IMR-90 (cell line): ENCODE results near the gene HSD3B1. TPM values are rescaled to one million over a fixed set of nuclear protein-coding genes. Genes with fewer than 3 reads are reported as not detected.

Experiments
- ATAC-seq: fragments of 200-7000 bp; cut with Tn5 transposase; 2 replicates; pipeline ENCODE4 v1.9.1; 2020; ENCODE audit warnings: low read depth, mild to moderate bottlenecking, moderate library complexity
- BruUV-seq: library from RNA; stranded (reverse); fragments of 400-500 nt; replicated peaks from 2 replicates; lab custom pipeline; 2021; lab: Mats Ljungman, UMichigan
- CTCF ChIA-PET: fragments of 300-600 bp; formaldehyde crosslinking; extraction: SDS; loops from one replicate; lab custom pipeline; 2021; ENCODE audit warnings: antibody characterized with exemption; lab: Yijun Ruan, JAX
- POLR2A ChIA-PET: fragments of 300-600 bp; sonication (Branson Sonifier 250); formaldehyde crosslinking; loops from one replicate; lab custom pipeline; 2022; ENCODE audit warnings: antibody characterized with exemption; ENCODE audit not compliant: unreplicated experiment; lab: Charles Lee
- DNase-seq: peaks from one replicate; pipeline ENCODE4 v3.0.0; 2013
- H2AFZ ChIP-seq: replicated peaks from 2 replicates; pipeline ENCODE3; 2013; ENCODE audit warnings: low read length, mild to moderate bottlenecking; ENCODE audit not compliant: poor library complexity
- H2AK5ac ChIP-seq: 2 replicates; pipeline ENCODE4 v1.6.1; 2013; ENCODE audit warnings: low read depth, low read length, inconsistent platforms
- H2AK9ac ChIP-seq: replicated peaks from 2 replicates; pipeline ENCODE3; 2013; ENCODE audit warnings: mild to moderate bottlenecking, low read depth, low read length, moderate library complexity; ENCODE audit not compliant: poor library complexity
- H2BK120ac ChIP-seq: 2 replicates; pipeline ENCODE4 v1.6.1; 2013; ENCODE audit warnings: low read depth, low read length, inconsistent platforms
- H2BK15ac ChIP-seq: 3 replicates; pipeline ENCODE4 v1.6.1; 2013; ENCODE audit warnings: low read depth, low read length, inconsistent platforms
- H2BK20ac ChIP-seq: 2 replicates; pipeline ENCODE4 v1.6.1; 2013; ENCODE audit warnings: low read depth, mild to moderate bottlenecking, inconsistent platforms, low read length, moderate library complexity
- H2BK5ac ChIP-seq: 2 replicates; pipeline ENCODE4 v1.6.1; 2013; ENCODE audit warnings: mild to moderate bottlenecking, low read depth, low read length, inconsistent platforms; ENCODE audit not compliant: poor library complexity, severe bottlenecking
- H3K14ac ChIP-seq: replicated peaks from 2 replicates; pipeline ENCODE4 v1.6.1; 2013; ENCODE audit warnings: low read depth, low read length, inconsistent platforms
- H3K18ac ChIP-seq: 2 replicates; pipeline ENCODE4 v1.6.1; 2013; ENCODE audit warnings: low read depth, low read length, control low read depth
- H3K23ac ChIP-seq: 2 replicates; pipeline ENCODE4 v1.6.1; 2013; ENCODE audit warnings: low read depth, low read length, inconsistent platforms
- H3K27ac ChIP-seq: 2 replicates; pipeline ENCODE4 v1.5.1; 2013; ENCODE audit warnings: mild to moderate bottlenecking, control low read depth, low read length; ENCODE audit not compliant: insufficient read depth
- H3K27me3 ChIP-seq: 2 replicates; pipeline ENCODE4 v1.6.1; 2013; ENCODE audit warnings: low read length; ENCODE audit not compliant: control insufficient read depth, insufficient read depth
- H3K36me3 ChIP-seq: 2 replicates; pipeline ENCODE4 v1.6.1; 2013; ENCODE audit warnings: low read length, mixed read lengths; ENCODE audit not compliant: control insufficient read depth, insufficient read depth
- H3K4ac ChIP-seq: 2 replicates; pipeline ENCODE4 v1.6.1; 2013; ENCODE audit warnings: low read depth, low read length, inconsistent platforms
- H3K4me1 ChIP-seq: 2 replicates; pipeline ENCODE4 v1.6.1; 2013; ENCODE audit warnings: low read length, mixed read lengths; ENCODE audit not compliant: control insufficient read depth, insufficient read depth
- H3K4me2 ChIP-seq: 2 replicates; pipeline ENCODE4 v1.6.1; 2013; ENCODE audit warnings: low read depth, mild to moderate bottlenecking, control low read depth, low read length, moderate library complexity
- H3K4me3 ChIP-seq: 2 replicates; pipeline ENCODE4 v1.5.1; 2013; ENCODE audit warnings: low read depth, mild to moderate bottlenecking, control low read depth, low read length, moderate library complexity; ENCODE audit not compliant: insufficient read depth
- H3K56ac ChIP-seq: 2 replicates; pipeline ENCODE4 v1.6.1; 2013; ENCODE audit warnings: low read length, inconsistent platforms; ENCODE audit not compliant: insufficient read depth; ENCODE audit errors: extremely low read depth
- H3K79me1 ChIP-seq, 2 experiments: 2 replicates each; pipeline ENCODE4 v1.6.1; 2013; ENCODE audit warnings: low read length in 2 of 2, inconsistent platforms in 1 of 2, low read depth in 1 of 2
- H3K9ac ChIP-seq: 2 replicates; pipeline ENCODE4 v1.6.1; 2013; ENCODE audit warnings: low read depth, low read length, control low read depth
- H3K9me1 ChIP-seq: 2 replicates; pipeline ENCODE4 v1.6.1; 2013; ENCODE audit warnings: low read length, inconsistent platforms; ENCODE audit not compliant: insufficient read depth
- H3K9me3 ChIP-seq: 2 replicates; pipeline ENCODE4 v1.6.1; 2013; ENCODE audit warnings: low read length; ENCODE audit not compliant: control insufficient read depth, insufficient read depth
- H4K20me1 ChIP-seq: 2 replicates; pipeline ENCODE4 v1.6.1; 2013; ENCODE audit warnings: low read length, inconsistent platforms; ENCODE audit not compliant: insufficient read depth
- H4K5ac ChIP-seq: 2 replicates; pipeline ENCODE4 v1.6.1; 2013; ENCODE audit warnings: mild to moderate bottlenecking, low read depth, low read length, control low read depth
- H4K8ac ChIP-seq, 2 experiments: 2 replicates each; pipeline ENCODE4 v1.6.1; 2013; ENCODE audit warnings: low read depth in 2 of 2, low read length in 2 of 2, control low read depth in 1 of 2, inconsistent platforms in 1 of 2
- H4K91ac ChIP-seq: 2 replicates; pipeline ENCODE4 v1.6.1; 2013; ENCODE audit warnings: low read depth, low read length, inconsistent platforms; ENCODE audit not compliant: insufficient read depth
- BHLHE40 ChIP-seq: fragments of 150-350 bp; IDR thresholded peaks from 2 replicates; pipeline ENCODE4 v1.6.1; 2016; ENCODE audit warnings: mild to moderate bottlenecking, low read depth, low read length
- CEBPB ChIP-seq: IDR thresholded peaks from 2 replicates; pipeline ENCODE4 v1.6.1; 2012; ENCODE audit warnings: low read depth, low read length, improper control_type of control experiment
- CHD1 ChIP-seq: IDR thresholded peaks from 2 replicates; pipeline ENCODE4 v1.6.1; 2012; ENCODE audit warnings: low read depth, low read length, improper control_type of control experiment
- FOS ChIP-seq: fragments of 150-350 bp; IDR thresholded peaks from 2 replicates; pipeline ENCODE4 v1.6.1; 2016; ENCODE audit warnings: low read depth, low read length
- MAFK ChIP-seq: IDR thresholded peaks from 2 replicates; pipeline ENCODE4 v1.6.1; 2012; ENCODE audit warnings: low read depth, low read length, improper control_type of control experiment
- MAZ ChIP-seq: IDR thresholded peaks from 2 replicates; pipeline ENCODE4 v1.6.1; 2012; ENCODE audit warnings: low read depth, mild to moderate bottlenecking, low read length, improper control_type of control experiment, moderate library complexity, borderline replicate concordance
- MXI1 ChIP-seq: IDR thresholded peaks from 2 replicates; pipeline ENCODE4 v1.6.1; 2012; ENCODE audit warnings: low read depth, mild to moderate bottlenecking, low read length, moderate library complexity, borderline replicate concordance
- NFE2L2 ChIP-seq: fragments of 150-350 bp; IDR thresholded peaks from 2 replicates; pipeline ENCODE4 v1.6.1; 2016; ENCODE audit warnings: low read depth, mild to moderate bottlenecking, low read length
- POLR2A ChIP-seq: IDR thresholded peaks from 2 replicates; pipeline ENCODE4 v1.6.1; 2012; ENCODE audit warnings: mild to moderate bottlenecking, low read depth, low read length
- RAD21 ChIP-seq: IDR thresholded peaks from 2 replicates; pipeline ENCODE4 v1.6.1; 2012; ENCODE audit warnings: low read length, improper control_type of control experiment
- RCOR1 ChIP-seq: IDR thresholded peaks from 2 replicates; pipeline ENCODE4 v1.6.1; 2012; ENCODE audit warnings: mild to moderate bottlenecking, low read length, improper control_type of control experiment; ENCODE audit not compliant: insufficient replicate concordance
- RFX5 ChIP-seq: IDR thresholded peaks from 2 replicates; pipeline ENCODE4 v1.8.0; 2012; ENCODE audit warnings: low read depth, mild to moderate bottlenecking, low read length, moderate library complexity
- SMC3 ChIP-seq: fragments of 150-350 bp; IDR thresholded peaks from 2 replicates; pipeline ENCODE4 v1.6.1; 2016; ENCODE audit warnings: low read depth, mild to moderate bottlenecking, antibody characterized with exemption, low read length, moderate library complexity
- WGBS, 2 experiments: methylation state at CpG; one replicate each; pipeline versions ENCODE4 v1.1.5 to v1.1.7; 2013; ENCODE audit warnings: missing lambda C conversion rate in 2 of 2; ENCODE audit not compliant: insufficient read length in 1 of 2; ENCODE audit errors: extremely low coverage in 2 of 2; 5-methylcytosine and 5-hydroxymethylcytosine counted together
- dilution Hi-C: fragments of 300-500 bp; cut with HindIII; formaldehyde crosslinking; loops from one replicate; pipeline ENCODE4 v1.14.3; 2018; ENCODE audit warnings: low sequenced_read_pairs; ENCODE audit not compliant: unreplicated experiment
- in situ Hi-C: fragments of 300-500 bp; cut with MboI; formaldehyde crosslinking; loops from 3 replicates; pipeline ENCODE4 v1.14.3; 2019; ENCODE audit warnings: low sequenced_read_pairs, inconsistent platforms, mixed read lengths
- intact Hi-C: fragments of 100-400 bp; cut with micrococcal nuclease; formaldehyde crosslinking; loops from 2 replicates; pipeline ENCODE4 v1.10.0; 2022
- polyA plus RNA-seq, 3 experiments: library from polyadenylated mRNA; depleted of rRNA; stranded (reverse); fragments of >200 nt; gene quantifications; 2 replicates each; pipeline ENCODE4 v1.2.3, GENCODE V29; 2012; ENCODE audit warnings: low replicate concordance in 1 of 3
- total RNA-seq: library from RNA; depleted of rRNA; stranded (reverse); fragments of >200 nt; gene quantifications from 2 replicates; pipeline ENCODE4 v1.2.3, GENCODE V29; 2012
- TF ChIP-seq, protein P1 (sequence below): conservative IDR thresholded peaks from 2 replicates; pipeline ENCODE4 v1.5.1; 2012; ENCODE audit warnings: mild to moderate bottlenecking, low read depth, low read length, improper control_type of control experiment
- TF ChIP-seq, protein P2 (sequence below): fragments of 150-350 bp; IDR thresholded peaks from 2 replicates; pipeline ENCODE4 v1.6.1; 2017; ENCODE audit warnings: mild to moderate bottlenecking, antibody characterized with exemption, low read length, low read depth
- TF ChIP-seq, protein P3 (sequence below): fragments of 150-350 bp; IDR thresholded peaks from 2 replicates; pipeline ENCODE4 v1.6.1; 2016; ENCODE audit warnings: low read depth, mild to moderate bottlenecking, low read length, moderate library complexity, borderline replicate concordance

The HSD3B1 gene
- total and polyA plus RNA-seq, 2 of the 4 experiments (the other 2 are of a cell fraction), result not detected

DNA sequence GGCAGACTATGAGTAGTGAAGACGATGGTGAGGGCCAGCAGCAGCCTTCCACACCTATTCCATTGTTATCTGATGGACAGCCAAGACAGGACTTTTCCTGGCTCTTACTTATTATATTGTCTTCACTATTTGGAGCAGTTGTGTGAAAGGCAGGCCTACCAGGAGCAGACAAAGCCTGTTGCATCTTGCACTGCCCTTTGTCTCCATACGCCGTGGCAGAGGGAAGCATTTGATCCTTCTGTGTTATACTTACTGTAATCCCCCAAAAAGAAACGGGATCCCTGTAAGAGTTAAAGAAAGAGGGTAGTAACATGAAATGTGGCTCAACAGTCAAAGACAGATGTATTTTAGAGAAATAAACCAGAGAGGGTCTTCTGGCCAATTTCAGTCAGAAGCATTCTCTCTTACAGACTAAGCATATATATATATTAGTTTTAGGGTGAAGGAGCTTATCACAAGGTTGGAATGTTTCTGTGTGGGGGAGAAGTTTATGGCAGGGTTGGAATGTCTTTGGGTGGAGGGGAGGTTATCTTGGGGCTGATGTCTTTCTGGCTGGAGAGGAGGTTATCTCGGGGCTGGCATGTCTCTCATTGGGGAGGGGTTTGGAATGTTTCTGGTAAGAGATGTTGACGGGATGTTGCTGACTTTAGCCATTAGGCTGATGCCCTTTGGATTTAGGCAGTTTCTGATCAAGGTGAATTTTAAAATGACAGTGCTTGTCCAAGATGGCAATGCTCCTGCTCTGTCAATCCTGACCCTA lies 23.4 kb upstream of the HSD3B1 start:
- TF ChIP-seq, protein P1, sequence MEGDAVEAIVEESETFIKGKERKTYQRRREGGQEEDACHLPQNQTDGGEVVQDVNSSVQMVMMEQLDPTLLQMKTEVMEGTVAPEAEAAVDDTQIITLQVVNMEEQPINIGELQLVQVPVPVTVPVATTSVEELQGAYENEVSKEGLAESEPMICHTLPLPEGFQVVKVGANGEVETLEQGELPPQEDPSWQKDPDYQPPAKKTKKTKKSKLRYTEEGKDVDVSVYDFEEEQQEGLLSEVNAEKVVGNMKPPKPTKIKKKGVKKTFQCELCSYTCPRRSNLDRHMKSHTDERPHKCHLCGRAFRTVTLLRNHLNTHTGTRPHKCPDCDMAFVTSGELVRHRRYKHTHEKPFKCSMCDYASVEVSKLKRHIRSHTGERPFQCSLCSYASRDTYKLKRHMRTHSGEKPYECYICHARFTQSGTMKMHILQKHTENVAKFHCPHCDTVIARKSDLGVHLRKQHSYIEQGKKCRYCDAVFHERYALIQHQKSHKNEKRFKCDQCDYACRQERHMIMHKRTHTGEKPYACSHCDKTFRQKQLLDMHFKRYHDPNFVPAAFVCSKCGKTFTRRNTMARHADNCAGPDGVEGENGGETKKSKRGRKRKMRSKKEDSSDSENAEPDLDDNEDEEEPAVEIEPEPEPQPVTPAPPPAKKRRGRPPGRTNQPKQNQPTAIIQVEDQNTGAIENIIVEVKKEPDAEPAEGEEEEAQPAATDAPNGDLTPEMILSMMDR, result no peak
- no peak for TF ChIP-seq RFX5
- TF ChIP-seq CHD1, result no peak
- TF ChIP-seq NFE2L2, result no peak
- no peak for TF ChIP-seq CEBPB
- TF ChIP-seq BHLHE40, result no peak
- TF ChIP-seq SMC3, result no peak
- no peak for TF ChIP-seq MAZ
- TF ChIP-seq, protein P2, sequence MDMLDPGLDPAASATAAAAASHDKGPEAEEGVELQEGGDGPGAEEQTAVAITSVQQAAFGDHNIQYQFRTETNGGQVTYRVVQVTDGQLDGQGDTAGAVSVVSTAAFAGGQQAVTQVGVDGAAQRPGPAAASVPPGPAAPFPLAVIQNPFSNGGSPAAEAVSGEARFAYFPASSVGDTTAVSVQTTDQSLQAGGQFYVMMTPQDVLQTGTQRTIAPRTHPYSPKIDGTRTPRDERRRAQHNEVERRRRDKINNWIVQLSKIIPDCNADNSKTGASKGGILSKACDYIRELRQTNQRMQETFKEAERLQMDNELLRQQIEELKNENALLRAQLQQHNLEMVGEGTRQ, result no peak
- TF ChIP-seq RCOR1, result no peak
- no peak for TF ChIP-seq MXI1
- TF ChIP-seq MAFK, result no peak
- no peak for TF ChIP-seq FOS
- TF ChIP-seq POLR2A, result no peak
- TF ChIP-seq RAD21, result no peak
- TF ChIP-seq, protein P3, sequence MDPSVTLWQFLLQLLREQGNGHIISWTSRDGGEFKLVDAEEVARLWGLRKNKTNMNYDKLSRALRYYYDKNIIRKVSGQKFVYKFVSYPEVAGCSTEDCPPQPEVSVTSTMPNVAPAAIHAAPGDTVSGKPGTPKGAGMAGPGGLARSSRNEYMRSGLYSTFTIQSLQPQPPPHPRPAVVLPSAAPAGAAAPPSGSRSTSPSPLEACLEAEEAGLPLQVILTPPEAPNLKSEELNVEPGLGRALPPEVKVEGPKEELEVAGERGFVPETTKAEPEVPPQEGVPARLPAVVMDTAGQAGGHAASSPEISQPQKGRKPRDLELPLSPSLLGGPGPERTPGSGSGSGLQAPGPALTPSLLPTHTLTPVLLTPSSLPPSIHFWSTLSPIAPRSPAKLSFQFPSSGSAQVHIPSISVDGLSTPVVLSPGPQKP, result no peak
- Histone ChIP-seq H3K4me3 (no peak overlapping the region), H3K27me3 (no peaks in the 10 kb centered on the region; the same call in 1 of the 2 replicates), H2AK5ac (no peak overlapping the region), H3K18ac (no peak overlapping the region), H3K9me3 (no peaks in the 10 kb centered on the region), H2AK9ac (no peak overlapping the region), H3K27ac (no peak overlapping the region), H3K4me2 (no peak overlapping the region), H3K14ac (no peak overlapping the region), H4K5ac (no peak overlapping the region), H3K9me1 (no peaks in the 10 kb centered on the region), H2BK120ac (no peak overlapping the region), H3K9ac (no peak overlapping the region), H2BK5ac (no peak overlapping the region), H3K56ac (no peak overlapping the region), H2BK15ac (no peak overlapping the region), H4K8ac (no peak overlapping the region), H3K23ac (no peak overlapping the region), H4K91ac (no peak overlapping the region), H2BK20ac (no peak overlapping the region), H3K4me1 (no peaks in the 10 kb centered on the region), H2AFZ (no peak overlapping the region), H3K4ac (no peak overlapping the region), H3K79me1 (no peaks in the 10 kb centered on the region), H4K20me1 (no peaks in the 10 kb centered on the region), H3K36me3 (no peaks in the 10 kb centered on the region)
- WGBS, 2 experiments, result no CpG with 5 or more reads among the region's 6 CpGs
- no peak for ATAC-seq
- CTCF ChIA-PET, result no interaction called here
- in situ Hi-C loops (no loop called here), intact Hi-C loops (no loop called here), dilution Hi-C loops (no loop called here)
- POLR2A ChIA-PET, result no interaction called here
- no peak for DNase-seq
- no TSS peak for BruUV-seq
